CD4-positive, alpha-beta T cell treated with Interleukin-4 for 1 hour (primary cell): ENCODE data around the gene PPT2.

Experiments
- DNase-seq, 2 donors: peaks; one replicate each; pipeline ENCODE4 v3.0.0-alpha.2; 2020 to 2022

PPT2 gene

DNA sequence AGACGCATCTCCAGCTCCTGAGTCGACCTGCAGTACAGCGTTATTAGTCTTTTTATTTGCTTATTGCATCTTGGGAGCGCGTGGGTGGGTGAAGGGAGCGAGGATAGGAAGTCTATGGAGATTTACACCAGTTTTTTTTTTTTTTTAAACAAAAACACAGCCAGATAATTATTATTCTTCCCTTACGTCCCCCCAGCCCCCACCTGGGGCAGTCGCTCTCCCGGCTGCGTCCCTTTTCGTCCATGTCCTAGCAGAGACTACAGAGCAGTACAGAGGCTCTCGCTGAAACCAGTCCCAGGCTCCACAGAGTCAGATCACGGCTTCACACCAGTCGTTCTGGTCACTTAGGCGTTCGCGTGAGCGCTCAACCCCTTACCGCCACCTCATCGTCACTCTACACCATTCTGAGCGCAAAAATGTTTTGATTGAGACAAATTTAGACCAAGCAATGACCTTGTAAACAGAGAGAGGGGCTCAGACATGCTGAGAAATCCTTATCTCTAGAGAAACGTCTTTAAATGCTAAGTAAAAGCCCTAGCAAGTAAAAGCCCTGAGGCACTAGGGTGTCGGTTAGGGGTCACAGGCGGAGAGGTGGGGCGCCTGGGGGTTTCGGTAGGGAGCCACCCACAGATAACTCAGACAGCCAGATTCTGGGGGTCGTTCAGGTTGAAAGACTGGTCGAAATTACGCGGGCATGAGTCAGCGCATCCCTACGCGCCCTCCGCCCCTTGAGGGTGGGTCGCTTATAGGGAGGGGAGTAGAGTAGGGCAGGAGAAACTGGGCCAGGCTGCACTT is 975 bp upstream of the PPT2 start:
- no peak for DNase-seq

DNA sequence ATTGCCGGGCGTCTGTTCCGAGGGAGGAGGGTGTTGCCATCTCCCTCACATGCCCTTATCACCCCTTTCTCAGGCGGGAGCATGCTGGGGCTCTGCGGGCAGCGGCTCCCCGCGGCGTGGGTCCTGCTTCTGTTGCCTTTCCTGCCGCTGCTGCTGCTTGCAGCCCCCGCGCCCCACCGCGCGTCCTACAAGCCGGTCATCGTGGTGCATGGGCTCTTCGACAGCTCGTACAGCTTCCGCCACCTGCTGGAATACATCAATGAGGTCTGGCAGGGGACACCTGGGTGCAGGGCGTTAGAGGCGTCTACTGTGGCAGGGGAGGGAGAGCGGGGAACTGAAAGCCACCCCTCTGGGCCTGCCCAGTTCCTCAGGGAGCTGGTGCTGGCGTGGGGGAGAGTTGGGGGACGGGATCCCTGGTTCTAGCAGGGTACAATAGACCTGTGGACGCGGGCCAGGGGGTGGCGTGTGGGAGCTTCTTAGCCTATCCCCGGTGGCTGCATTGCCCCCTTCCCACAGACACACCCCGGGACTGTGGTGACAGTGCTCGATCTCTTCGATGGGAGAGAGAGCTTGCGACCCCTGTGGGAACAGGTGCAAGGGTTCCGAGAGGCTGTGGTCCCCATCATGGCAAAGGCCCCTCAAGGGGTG is 697 bp downstream of the PPT2 start:
- peak; percentile 77 to 78 for DNase-seq

DNA sequence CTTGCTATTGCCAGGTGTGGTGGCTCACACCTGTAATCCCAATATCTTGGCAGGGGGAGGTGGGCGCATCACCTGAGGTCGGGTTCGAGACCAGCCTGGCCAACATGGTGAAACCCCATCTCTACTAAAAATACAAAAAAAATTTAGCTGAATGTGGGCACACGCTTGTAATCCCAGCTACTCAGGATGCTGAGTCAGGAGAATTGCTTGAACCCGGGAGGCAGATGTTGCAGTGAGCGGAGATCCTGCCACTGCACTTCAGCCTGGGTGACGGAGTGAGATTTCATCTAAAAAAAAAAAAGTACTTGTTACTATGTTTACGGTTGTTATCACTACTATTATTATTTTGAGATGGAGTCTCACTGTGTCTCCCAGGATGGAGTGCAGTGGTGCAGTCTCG is 3.0 kb downstream of the PPT2 start:
- DNase-seq = no peak

DNA sequence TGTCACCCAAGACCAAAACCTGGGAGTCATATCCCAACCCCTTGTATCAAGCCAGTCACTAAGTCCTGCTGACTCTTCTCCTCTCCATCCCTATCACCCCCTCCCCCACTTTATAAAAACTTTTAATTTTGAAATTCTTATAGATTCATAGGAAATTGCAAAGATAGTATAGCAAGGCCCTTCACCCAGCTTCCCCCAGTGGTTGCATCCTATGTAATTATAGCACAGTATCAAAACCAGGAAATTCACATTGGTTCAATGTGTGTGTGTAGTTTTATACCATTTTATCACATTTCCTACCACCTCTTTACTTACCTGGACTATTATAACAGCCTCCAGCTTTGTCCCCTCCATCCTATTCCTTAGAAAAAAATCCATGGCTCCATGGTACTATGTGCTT is 4.1 kb downstream of the PPT2 start:
- no peak for DNase-seq

DNA sequence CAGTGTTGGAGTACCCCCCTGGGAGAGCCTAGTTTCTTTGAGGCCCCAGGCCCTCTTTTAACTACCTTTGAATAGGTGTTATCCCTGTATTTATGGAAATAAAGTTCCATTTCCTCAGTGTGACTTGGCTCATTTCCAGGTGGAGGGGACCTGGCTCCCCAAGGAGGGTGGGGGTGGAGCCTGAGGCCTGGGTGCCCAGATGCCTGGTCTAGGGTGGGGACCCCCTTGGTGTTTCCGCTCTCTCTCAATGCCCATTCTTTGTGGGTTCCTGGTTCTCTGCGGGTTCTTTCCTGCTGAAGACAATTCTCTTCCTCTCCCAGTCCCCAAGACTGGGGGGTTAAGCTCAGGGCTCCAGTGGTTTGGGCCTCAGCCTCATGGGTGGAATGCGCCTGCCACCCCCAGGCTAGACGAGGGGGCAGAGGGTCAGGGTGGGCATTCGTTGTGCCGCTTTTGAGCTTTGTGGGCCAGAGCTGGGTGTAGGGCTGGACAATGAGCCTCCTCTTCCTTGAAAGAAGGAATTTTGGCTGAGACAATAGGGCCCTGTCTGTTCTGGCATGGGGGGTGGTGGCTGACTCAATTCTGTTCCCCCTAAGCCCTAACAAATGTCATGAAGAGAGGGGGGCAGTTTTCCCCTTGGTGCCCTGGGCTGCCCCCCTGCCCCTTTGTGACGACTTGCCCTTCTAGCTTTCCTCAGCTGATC is 9.8 kb downstream of the PPT2 start:
- no peak for DNase-seq

DNA sequence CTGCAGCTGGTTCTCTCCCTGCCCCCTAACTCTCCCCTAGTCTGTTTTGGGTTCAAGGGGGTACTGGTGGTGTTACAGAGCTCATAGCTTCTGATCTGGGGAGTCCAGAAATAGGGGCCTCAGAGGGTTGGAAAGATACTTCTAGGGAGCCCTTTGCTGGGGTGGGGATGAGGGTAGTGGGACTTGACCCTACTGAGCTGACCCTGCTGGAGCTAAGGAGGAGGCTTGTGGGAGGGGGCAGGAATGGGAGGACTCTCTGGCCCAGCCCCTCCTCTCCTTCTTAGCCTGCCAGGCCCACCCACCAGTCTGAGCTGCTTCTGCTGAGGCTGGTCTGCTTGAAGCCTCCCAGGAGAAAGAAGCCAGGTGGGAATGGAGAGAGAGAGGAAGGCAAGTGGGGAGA is 10.4 kb downstream of the PPT2 start, which contains the start of gene EGFL8:
Gene EGFL8, plus strand, starts transcription at position 301 of the 400 bp plus-strand sequence. CDS start 1,571 bp downstream, outside the sequence.
- DNase-seq = no peak

DNA sequence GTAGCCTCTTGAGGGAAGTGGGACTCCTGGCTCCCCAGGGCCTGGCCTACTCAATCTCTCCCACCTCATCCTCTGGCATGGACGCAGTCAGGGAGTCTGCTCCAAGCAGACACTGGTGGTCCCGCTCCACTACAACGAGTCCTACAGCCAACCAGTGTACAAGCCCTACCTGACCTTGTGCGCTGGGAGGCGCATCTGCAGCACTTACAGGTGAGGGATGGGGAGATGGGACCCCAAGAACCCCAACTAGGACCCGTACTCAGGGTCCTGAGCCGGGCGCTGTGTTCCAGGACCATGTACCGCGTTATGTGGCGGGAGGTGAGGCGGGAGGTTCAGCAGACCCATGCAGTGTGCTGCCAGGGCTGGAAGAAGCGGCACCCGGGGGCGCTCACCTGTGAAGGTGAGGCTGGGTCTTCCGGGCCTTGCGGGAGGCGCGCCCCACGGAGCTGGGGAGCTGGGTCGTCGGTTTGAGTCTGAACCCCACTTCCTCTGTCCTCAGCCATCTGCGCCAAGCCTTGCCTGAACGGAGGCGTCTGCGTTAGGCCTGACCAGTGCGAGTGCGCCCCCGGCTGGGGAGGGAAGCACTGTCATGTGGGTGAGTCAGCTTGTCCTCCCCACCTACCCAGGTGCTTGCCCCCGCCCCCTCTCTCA is 12.6 kb downstream of the PPT2 start:
- DNase-seq = no peak

DNA sequence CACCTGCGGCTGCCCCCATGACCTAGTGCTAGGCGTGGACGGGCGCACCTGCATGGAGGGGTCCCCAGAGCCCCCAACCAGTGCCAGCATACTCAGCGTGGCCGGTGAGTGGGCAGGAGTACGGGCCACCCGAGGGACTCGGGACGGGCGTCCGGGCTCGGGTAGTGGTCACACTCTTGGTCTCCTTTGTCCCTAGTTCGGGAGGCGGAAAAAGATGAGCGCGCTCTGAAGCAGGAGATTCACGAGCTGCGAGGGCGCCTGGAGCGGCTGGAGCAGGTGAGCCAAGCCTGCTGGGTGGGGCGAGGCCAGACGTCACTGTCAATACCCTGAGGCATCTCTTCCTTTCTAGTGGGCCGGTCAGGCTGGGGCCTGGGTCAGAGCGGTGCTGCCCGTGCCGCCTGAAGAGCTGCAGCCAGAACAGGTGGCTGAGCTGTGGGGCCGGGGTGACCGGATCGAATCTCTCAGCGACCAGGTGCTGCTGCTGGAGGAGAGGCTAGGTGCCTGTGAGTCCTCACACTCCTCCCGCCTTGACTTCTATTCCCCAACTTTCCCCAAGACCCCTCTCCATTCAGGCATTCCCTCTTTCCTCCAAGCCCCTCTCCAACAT is 13.3 kb downstream of the PPT2 start:
- no peak for DNase-seq

DNA sequence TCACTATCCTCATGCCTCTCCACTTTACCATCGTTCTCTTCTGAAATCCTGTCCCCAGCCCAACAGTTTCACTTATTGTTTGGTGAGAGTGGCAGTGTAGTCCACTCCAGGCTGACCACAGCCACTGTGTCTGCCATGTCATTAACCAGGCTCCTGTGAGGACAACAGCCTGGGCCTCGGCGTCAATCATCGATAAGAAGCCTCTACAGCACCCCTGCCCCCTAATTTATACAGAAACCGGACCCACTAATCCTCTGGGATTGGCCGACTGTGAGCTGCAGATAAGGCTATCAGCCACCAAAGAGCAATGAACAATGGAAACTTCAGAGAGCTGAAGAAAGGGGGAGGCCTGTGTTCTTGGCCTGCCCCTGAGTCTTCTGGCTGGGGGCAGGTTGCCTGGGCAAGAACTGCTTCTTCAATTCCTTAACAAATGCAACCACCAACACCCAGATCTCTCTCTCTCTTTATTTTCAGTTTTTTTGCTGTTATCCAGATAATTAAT is 13.9 kb downstream of the PPT2 start:
- DNase-seq = no peak

DNA sequence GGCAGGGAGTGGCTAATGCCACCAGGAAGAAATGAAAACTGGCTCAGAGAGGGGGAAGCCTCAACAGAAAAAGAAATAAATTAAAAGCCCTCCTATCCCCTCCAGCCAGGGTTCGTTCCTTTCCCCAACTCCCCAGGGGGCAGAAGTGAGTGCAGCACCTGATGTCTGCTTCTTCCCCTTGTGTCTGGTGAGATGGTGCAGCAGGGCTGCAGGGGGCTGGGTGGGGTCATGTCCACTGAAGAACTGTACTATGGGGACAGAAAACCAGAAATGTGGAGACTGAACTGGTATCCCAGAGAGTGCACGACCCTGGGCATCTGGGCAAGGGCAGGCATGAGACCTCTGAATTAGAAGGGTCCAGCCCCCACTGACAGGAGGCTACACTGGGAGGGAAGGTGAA is 14.4 kb downstream of the PPT2 start:
- no peak for DNase-seq

DNA sequence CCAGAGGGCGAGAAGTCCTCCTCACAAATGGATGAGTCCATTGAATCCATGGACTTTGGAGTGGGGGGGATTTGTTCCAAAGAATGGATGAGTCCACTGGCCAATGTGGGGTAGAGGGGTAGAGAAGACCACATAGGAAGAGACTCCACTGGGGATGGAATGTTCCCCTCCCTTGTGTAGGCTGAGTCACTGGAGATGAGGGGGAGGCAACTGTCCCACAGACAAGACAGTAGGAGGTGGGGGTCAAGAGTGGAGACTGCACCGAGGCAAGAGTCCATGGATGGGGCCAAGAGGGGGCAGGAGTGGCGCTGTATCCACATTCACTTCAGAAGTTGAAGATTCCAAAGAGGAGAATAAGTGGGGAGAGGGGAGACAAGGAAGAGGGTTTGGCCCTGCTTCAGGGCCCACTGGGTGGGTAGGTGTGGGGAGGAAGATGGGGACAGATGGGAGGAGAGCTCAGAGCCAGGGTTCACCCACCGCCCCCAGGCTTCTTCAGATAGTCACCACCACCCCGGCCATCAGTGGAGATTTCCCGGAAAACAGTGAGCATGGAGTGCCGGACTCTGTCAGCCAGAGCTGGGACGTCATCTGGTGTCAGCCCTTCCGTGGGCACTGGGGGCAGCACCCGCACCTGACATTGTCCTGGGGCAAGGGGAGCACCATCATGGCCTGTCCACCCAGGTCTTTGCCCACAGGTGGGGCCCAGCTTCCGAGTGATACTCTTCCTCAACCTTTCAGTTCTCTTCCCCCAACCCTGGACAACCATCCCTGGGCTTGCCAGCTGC is 15.1 kb downstream of the PPT2 start:
- no peak for DNase-seq

DNA sequence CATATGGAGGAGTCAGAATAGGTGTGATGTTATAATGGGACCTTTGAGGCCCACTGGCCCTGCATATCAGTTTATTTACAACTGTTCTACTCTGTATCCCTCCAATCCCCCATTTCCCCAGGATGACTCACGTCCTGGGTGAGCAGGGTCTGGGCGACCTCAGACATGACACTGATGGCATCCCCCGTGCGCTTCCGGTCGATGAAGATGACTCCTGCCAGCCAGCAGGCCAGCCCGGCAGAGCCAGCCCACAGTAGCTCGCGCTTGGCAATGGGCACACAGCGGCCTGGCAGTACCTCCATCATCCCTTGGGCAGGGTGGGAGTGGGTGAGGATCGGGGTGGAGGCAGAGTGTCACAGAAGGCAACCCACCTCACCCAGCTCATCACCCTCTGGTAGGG is 16.4 kb downstream of the PPT2 start:
- DNase-seq = no peak

DNA sequence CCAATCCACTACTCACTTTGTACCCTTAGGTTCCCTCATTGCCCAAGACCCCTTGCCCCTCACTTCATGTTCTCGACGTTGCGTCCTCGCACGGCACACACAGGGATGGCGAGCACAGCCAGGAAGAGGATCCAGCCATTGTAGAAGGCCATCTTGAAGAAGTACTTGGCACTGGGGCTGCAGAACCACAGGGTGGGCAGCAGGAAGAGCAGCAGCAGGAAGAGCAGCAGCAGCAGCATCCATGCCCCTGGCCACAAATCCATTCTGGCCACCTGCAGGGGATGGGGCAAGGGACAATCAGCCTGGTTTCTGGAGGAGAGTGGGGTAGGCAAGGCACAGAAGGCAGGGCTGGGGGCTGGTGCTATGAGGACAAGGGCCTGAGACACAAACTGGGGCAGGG is 17.3 kb downstream of the PPT2 start:
- no peak for DNase-seq

DNA sequence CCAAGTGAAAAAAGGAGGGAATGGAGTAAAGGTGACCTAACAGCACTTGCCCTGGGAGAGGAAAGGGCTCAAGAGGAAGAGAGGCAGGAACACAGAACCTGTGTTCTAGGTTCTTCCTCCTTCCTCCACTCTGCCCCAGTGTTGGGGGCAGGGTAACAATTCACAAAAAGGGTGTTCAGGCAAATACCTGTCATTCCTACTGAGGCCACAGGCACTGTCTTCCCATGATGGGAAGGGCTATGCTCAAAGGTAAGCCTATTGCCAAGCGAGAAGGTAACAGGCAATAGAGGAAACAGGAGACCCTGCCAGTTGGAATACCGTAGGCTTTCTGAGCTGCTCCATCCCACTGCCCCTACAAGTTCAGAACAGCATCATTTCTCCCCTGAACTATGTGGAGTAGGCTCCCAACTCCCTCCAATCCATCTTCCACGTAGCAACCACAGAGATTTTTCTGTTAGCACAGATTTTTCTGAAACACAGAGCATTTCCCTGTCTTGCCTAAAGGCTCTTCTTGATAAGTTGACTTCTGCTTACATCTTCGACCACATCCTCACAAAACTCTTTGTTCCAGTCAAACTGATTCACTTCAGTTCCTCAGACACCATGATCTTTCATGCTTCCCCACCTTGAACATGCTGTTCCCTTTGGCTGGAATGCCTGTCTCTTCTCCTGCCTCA is 19.2 kb downstream of the PPT2 start:
- no peak for DNase-seq

DNA sequence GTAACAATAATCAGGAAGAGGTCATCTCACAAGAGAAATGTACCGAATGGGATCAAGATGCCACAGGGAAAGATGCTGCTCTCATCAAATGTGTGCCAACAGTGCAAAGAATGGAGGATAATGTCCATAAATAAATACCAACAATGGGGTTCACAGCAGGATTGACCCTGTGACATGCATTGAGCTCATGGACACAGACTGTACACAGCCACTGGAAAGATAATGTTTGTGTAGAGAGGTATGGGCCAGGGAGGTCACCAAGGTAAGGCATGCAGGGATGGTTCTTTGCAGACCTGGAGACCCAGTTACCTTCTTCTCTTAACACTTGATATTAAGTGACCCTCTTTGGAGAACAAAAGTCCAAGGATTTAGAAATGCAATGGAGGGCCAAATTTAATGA is 20.5 kb downstream of the PPT2 start:
- DNase-seq = no peak

DNA sequence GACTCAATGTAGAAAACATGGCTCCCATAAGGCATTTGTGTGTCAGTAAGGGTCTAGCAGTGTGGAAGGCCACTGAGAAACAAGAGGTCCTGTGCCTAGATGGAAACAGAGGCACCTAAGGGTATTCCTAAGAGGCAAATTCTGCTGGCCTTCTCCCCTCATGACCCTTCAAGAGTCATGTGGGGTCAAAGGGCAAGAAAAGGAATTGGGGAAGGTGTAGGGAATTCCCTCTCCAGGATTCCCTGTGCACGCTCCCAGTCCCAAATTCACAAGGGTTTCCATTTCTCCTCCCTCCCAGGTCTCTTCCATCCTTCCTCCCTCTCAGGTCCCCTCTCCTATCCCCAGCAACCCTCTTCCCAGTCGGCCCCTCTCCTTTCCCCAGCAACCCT is 21.4 kb downstream of the PPT2 start:
- no peak for DNase-seq

DNA sequence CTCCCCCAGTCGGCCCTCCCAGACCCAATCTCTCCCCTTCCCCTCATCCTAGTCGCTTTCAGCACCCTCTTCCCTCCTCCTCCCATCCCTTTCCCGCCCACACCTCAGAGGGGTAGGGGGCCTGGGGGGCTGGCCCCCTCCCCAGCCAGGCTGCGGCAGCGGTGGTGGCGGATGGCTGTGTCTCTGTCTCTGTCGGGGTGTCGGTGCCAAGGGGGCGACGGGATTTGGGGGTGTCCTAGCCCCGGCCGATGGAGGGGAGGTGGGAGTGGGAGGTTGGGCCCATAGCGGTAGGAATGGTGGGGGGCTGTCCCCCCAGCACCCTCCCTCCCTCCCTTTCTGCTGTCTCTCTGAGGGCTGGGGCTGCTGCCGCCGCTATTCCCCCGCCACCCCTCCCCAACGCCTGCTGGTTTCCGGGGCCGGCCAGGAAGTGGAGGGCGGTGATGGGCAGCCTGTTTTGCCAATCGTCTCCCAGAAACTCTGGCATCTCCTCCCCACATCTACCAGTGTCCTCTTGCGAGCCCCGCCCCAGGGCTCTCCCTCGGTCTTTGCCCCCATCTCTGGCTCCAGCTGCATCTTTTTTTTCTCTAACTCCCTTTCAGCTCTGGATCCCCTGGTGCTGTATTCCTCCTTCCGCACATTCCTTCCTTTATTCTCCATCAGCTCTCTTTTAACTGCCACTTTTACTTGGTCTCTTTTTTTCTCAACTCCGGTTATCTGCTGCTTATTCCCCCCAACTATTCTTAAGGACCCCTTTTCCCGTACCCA is 22.0 kb downstream of the PPT2 start, which contains the start of gene AGPAT1:
Gene AGPAT1, minus strand, starts transcription at position 374 of the 765 bp plus-strand sequence. CDS start 4,588 bp downstream, outside the sequence.
- DNase-seq = peak; percentile 96 to 97

DNA sequence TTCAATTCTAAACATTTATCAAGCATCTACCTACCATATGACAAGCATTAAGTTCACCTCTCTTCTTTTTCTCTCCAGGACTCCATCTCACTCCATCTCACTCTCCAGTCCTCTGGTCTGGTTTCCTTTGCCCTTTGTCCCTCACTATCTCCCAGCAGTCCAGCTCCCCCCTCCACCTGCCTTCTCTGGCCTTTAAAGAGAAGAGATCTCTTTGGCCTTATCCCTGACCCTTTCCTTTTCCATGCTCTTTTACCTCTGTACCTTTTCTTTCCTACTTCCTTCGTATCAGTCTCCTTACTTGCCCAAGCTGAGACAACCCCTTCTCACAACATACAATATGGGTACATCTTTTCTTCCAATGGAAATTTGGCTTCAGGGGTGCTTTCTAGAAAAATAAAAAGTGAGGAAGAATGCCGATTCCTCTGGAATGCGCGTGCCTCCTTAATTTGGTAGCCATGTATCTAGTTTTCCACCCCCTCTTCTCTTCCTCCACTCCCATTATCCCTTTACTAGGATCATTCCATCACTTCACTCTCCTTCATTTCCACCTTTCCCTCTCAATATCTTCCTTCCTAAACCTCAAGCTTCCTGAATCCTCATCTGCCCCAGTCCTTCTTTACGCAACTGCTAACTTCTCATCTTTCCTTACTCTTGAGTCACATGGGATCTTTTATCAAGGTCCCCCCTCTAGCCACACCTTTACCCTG is 22.7 kb downstream of the PPT2 start:
- no peak for DNase-seq

DNA sequence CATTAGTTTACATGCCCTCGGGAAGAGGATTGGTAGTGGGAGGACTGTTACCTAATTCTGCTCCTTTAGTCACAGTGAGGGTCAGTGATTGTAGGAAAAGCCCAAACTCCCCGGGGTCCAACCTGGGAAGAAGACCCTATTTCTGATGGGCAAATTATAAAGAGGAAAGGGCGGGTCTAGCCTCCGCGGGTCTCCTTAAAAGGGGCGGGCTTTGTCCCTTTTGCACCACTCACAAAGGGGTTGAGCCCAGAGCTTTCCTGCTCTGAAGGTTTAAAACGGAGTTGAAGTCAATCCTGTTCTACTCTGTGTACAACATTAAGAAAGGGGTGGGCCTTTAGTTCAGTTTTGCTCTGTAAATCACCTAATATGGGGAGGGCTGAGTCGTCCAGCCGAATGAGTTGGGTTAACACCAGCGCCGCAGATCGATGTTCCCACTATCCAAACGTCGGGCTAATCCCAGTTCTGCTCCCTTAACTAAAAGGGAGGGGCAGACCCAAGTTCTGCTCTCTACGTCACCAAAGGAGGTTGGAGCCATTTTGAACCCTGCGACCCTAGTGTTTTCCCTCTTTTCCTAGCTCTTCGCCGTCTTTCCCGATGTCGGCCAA is 23.3 kb downstream of the PPT2 start:
- DNase-seq = no peak
